IMR-90 (cell line): ENCODE results near the gene ENTREP3. TPM values are rescaled to one million over a fixed set of nuclear protein-coding genes. Genes with fewer than 3 reads are reported as not detected.

Source experiments
- ATAC-seq: fragments of 200-7000 bp; cut with Tn5 transposase; 2 replicates; pipeline ENCODE4 v1.9.1; 2020; ENCODE audit warnings: low read depth, mild to moderate bottlenecking, moderate library complexity
- Bru-seq: library from RNA; stranded (reverse); fragments of 400-500 nt; gene quantifications from one replicate; lab custom pipeline; 2021; lab: Mats Ljungman, UMichigan
- BruChase-seq, 2 experiments: library from RNA; stranded (reverse); fragments of 400-500 nt; gene quantifications; one replicate each; lab custom pipeline; 2021; lab: Mats Ljungman, UMichigan
- BruUV-seq: library from RNA; stranded (reverse); fragments of 400-500 nt; replicated peaks from 2 replicates; lab custom pipeline; 2021; lab: Mats Ljungman, UMichigan
- CTCF ChIA-PET: fragments of 300-600 bp; formaldehyde crosslinking; extraction: SDS; loops from one replicate; lab custom pipeline; 2021; ENCODE audit warnings: antibody characterized with exemption; lab: Yijun Ruan, JAX
- POLR2A ChIA-PET: fragments of 300-600 bp; sonication (Branson Sonifier 250); formaldehyde crosslinking; loops from one replicate; lab custom pipeline; 2022; ENCODE audit warnings: antibody characterized with exemption; ENCODE audit not compliant: unreplicated experiment; lab: Charles Lee
- DNase-seq: peaks from one replicate; pipeline ENCODE4 v3.0.0; 2013
- H2AFZ ChIP-seq: replicated peaks from 2 replicates; pipeline ENCODE3; 2013; ENCODE audit warnings: low read length, mild to moderate bottlenecking; ENCODE audit not compliant: poor library complexity
- H2AK5ac ChIP-seq: 2 replicates; pipeline ENCODE4 v1.6.1; 2013; ENCODE audit warnings: low read depth, low read length, inconsistent platforms
- H2AK9ac ChIP-seq: replicated peaks from 2 replicates; pipeline ENCODE3; 2013; ENCODE audit warnings: mild to moderate bottlenecking, low read depth, low read length, moderate library complexity; ENCODE audit not compliant: poor library complexity
- H2BK120ac ChIP-seq: 2 replicates; pipeline ENCODE4 v1.6.1; 2013; ENCODE audit warnings: low read depth, low read length, inconsistent platforms
- H2BK15ac ChIP-seq: 3 replicates; pipeline ENCODE4 v1.6.1; 2013; ENCODE audit warnings: low read depth, low read length, inconsistent platforms
- H2BK20ac ChIP-seq: 2 replicates; pipeline ENCODE4 v1.6.1; 2013; ENCODE audit warnings: low read depth, mild to moderate bottlenecking, inconsistent platforms, low read length, moderate library complexity
- H2BK5ac ChIP-seq: 2 replicates; pipeline ENCODE4 v1.6.1; 2013; ENCODE audit warnings: mild to moderate bottlenecking, low read depth, low read length, inconsistent platforms; ENCODE audit not compliant: poor library complexity, severe bottlenecking
- H3K14ac ChIP-seq: replicated peaks from 2 replicates; pipeline ENCODE4 v1.6.1; 2013; ENCODE audit warnings: low read depth, low read length, inconsistent platforms
- H3K18ac ChIP-seq: 2 replicates; pipeline ENCODE4 v1.6.1; 2013; ENCODE audit warnings: low read depth, low read length, control low read depth
- H3K23ac ChIP-seq: 2 replicates; pipeline ENCODE4 v1.6.1; 2013; ENCODE audit warnings: low read depth, low read length, inconsistent platforms
- H3K27ac ChIP-seq: 2 replicates; pipeline ENCODE4 v1.5.1; 2013; ENCODE audit warnings: mild to moderate bottlenecking, control low read depth, low read length; ENCODE audit not compliant: insufficient read depth
- H3K27me3 ChIP-seq: 2 replicates; pipeline ENCODE4 v1.6.1; 2013; ENCODE audit warnings: low read length; ENCODE audit not compliant: control insufficient read depth, insufficient read depth
- H3K36me3 ChIP-seq: 2 replicates; pipeline ENCODE4 v1.6.1; 2013; ENCODE audit warnings: low read length, mixed read lengths; ENCODE audit not compliant: control insufficient read depth, insufficient read depth
- H3K4ac ChIP-seq: 2 replicates; pipeline ENCODE4 v1.6.1; 2013; ENCODE audit warnings: low read depth, low read length, inconsistent platforms
- H3K4me1 ChIP-seq: 2 replicates; pipeline ENCODE4 v1.6.1; 2013; ENCODE audit warnings: low read length, mixed read lengths; ENCODE audit not compliant: control insufficient read depth, insufficient read depth
- H3K4me2 ChIP-seq: 2 replicates; pipeline ENCODE4 v1.6.1; 2013; ENCODE audit warnings: low read depth, mild to moderate bottlenecking, control low read depth, low read length, moderate library complexity
- H3K4me3 ChIP-seq: 2 replicates; pipeline ENCODE4 v1.5.1; 2013; ENCODE audit warnings: low read depth, mild to moderate bottlenecking, control low read depth, low read length, moderate library complexity; ENCODE audit not compliant: insufficient read depth
- H3K56ac ChIP-seq: 2 replicates; pipeline ENCODE4 v1.6.1; 2013; ENCODE audit warnings: low read length, inconsistent platforms; ENCODE audit not compliant: insufficient read depth; ENCODE audit errors: extremely low read depth
- H3K79me1 ChIP-seq, 2 experiments: 2 replicates each; pipeline ENCODE4 v1.6.1; 2013; ENCODE audit warnings: low read length in 2 of 2, inconsistent platforms in 1 of 2, low read depth in 1 of 2
- H3K9ac ChIP-seq: 2 replicates; pipeline ENCODE4 v1.6.1; 2013; ENCODE audit warnings: low read depth, low read length, control low read depth
- H3K9me1 ChIP-seq: 2 replicates; pipeline ENCODE4 v1.6.1; 2013; ENCODE audit warnings: low read length, inconsistent platforms; ENCODE audit not compliant: insufficient read depth
- H3K9me3 ChIP-seq: 2 replicates; pipeline ENCODE4 v1.6.1; 2013; ENCODE audit warnings: low read length; ENCODE audit not compliant: control insufficient read depth, insufficient read depth
- H4K20me1 ChIP-seq: 2 replicates; pipeline ENCODE4 v1.6.1; 2013; ENCODE audit warnings: low read length, inconsistent platforms; ENCODE audit not compliant: insufficient read depth
- H4K5ac ChIP-seq: 2 replicates; pipeline ENCODE4 v1.6.1; 2013; ENCODE audit warnings: mild to moderate bottlenecking, low read depth, low read length, control low read depth
- H4K8ac ChIP-seq, 2 experiments: 2 replicates each; pipeline ENCODE4 v1.6.1; 2013; ENCODE audit warnings: low read depth in 2 of 2, low read length in 2 of 2, control low read depth in 1 of 2, inconsistent platforms in 1 of 2
- H4K91ac ChIP-seq: 2 replicates; pipeline ENCODE4 v1.6.1; 2013; ENCODE audit warnings: low read depth, low read length, inconsistent platforms; ENCODE audit not compliant: insufficient read depth
- CTCF ChIP-seq: conservative IDR thresholded peaks from 2 replicates; pipeline ENCODE4 v1.5.1; 2012; ENCODE audit warnings: mild to moderate bottlenecking, low read depth, low read length, improper control_type of control experiment
- ELK1 ChIP-seq: fragments of 150-350 bp; IDR thresholded peaks from 2 replicates; pipeline ENCODE4 v1.6.1; 2016; ENCODE audit warnings: low read depth, mild to moderate bottlenecking, low read length, moderate library complexity, borderline replicate concordance
- MAFK ChIP-seq: IDR thresholded peaks from 2 replicates; pipeline ENCODE4 v1.6.1; 2012; ENCODE audit warnings: low read depth, low read length, improper control_type of control experiment
- MAZ ChIP-seq: IDR thresholded peaks from 2 replicates; pipeline ENCODE4 v1.6.1; 2012; ENCODE audit warnings: low read depth, mild to moderate bottlenecking, low read length, improper control_type of control experiment, moderate library complexity, borderline replicate concordance
- MXI1 ChIP-seq: IDR thresholded peaks from 2 replicates; pipeline ENCODE4 v1.6.1; 2012; ENCODE audit warnings: low read depth, mild to moderate bottlenecking, low read length, moderate library complexity, borderline replicate concordance
- POLR2A ChIP-seq: IDR thresholded peaks from 2 replicates; pipeline ENCODE4 v1.6.1; 2012; ENCODE audit warnings: mild to moderate bottlenecking, low read depth, low read length
- RAD21 ChIP-seq: IDR thresholded peaks from 2 replicates; pipeline ENCODE4 v1.6.1; 2012; ENCODE audit warnings: low read length, improper control_type of control experiment
- RCOR1 ChIP-seq: IDR thresholded peaks from 2 replicates; pipeline ENCODE4 v1.6.1; 2012; ENCODE audit warnings: mild to moderate bottlenecking, low read length, improper control_type of control experiment; ENCODE audit not compliant: insufficient replicate concordance
- RFX5 ChIP-seq: IDR thresholded peaks from 2 replicates; pipeline ENCODE4 v1.8.0; 2012; ENCODE audit warnings: low read depth, mild to moderate bottlenecking, low read length, moderate library complexity
- WGBS, 2 experiments: methylation state at CpG; one replicate each; pipeline versions ENCODE4 v1.1.5 to v1.1.7; 2013; ENCODE audit warnings: missing lambda C conversion rate in 2 of 2; ENCODE audit not compliant: insufficient read length in 1 of 2; ENCODE audit errors: extremely low coverage in 2 of 2; 5-methylcytosine and 5-hydroxymethylcytosine counted together
- dilution Hi-C: fragments of 300-500 bp; cut with HindIII; formaldehyde crosslinking; loops from one replicate; pipeline ENCODE4 v1.14.3; 2018; ENCODE audit warnings: low sequenced_read_pairs; ENCODE audit not compliant: unreplicated experiment
- in situ Hi-C: fragments of 300-500 bp; cut with MboI; formaldehyde crosslinking; loops from 3 replicates; pipeline ENCODE4 v1.14.3; 2019; ENCODE audit warnings: low sequenced_read_pairs, inconsistent platforms, mixed read lengths
- intact Hi-C: fragments of 100-400 bp; cut with micrococcal nuclease; formaldehyde crosslinking; loops from 2 replicates; pipeline ENCODE4 v1.10.0; 2022
- long read RNA-seq: library from polyadenylated mRNA; unstranded; transcript quantifications from one replicate; pipeline ENCODE4 v2.0.0, GENCODE V29; 2021; ENCODE audit not compliant: unreplicated experiment
- polyA plus RNA-seq, 3 experiments: library from polyadenylated mRNA; depleted of rRNA; stranded (reverse); fragments of >200 nt; gene quantifications; 2 replicates each; pipeline ENCODE4 v1.2.3, GENCODE V29; 2012; ENCODE audit warnings: low replicate concordance in 1 of 3
- total RNA-seq: library from RNA; depleted of rRNA; stranded (reverse); fragments of >200 nt; gene quantifications from 2 replicates; pipeline ENCODE4 v1.2.3, GENCODE V29; 2012; rRNA removed

The ENTREP3 gene, protein sequence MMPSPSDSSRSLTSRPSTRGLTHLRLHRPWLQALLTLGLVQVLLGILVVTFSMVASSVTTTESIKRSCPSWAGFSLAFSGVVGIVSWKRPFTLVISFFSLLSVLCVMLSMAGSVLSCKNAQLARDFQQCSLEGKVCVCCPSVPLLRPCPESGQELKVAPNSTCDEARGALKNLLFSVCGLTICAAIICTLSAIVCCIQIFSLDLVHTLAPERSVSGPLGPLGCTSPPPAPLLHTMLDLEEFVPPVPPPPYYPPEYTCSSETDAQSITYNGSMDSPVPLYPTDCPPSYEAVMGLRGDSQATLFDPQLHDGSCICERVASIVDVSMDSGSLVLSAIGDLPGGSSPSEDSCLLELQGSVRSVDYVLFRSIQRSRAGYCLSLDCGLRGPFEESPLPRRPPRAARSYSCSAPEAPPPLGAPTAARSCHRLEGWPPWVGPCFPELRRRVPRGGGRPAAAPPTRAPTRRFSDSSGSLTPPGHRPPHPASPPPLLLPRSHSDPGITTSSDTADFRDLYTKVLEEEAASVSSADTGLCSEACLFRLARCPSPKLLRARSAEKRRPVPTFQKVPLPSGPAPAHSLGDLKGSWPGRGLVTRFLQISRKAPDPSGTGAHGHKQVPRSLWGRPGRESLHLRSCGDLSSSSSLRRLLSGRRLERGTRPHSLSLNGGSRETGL
- 1.4 TPM in 2 replicates for total RNA-seq
- polyA plus RNA-seq (2012; rRNA removed): 23.8 and 27.9 TPM in 2 replicates
- polyA plus RNA-seq (2012; cell fraction: cytosol; rRNA removed): 29.9 and 30.1 TPM in 2 replicates
- 26.6 and 65.5 TPM in 2 replicates for polyA plus RNA-seq (2012; cell fraction: nucleus; rRNA removed; ENCODE audit: low replicate concordance)
- Bru-seq, nascent RNA: percentile 46 among the genes with signal in this experiment
- percentile 69 among the genes with signal in this experiment for BruChase-seq, experiment 1, labeled RNA remaining after a 6-hour chase
- percentile 57 among the genes with signal in this experiment for BruChase-seq, experiment 2, labeled RNA remaining after a 2-hour chase
- long read RNA-seq, partial matches to known transcripts: 29 of 45 reads
- long read RNA-seq, other reads (novel, unspliced or antisense): 15 of 45 reads

- Histone ChIP-seq H3K18ac (peak within 1 kb of the TSS; percentile 66), H3K4ac (peak within 1 kb of the TSS; percentile 99), H3K14ac (peak within 1 kb of the TSS; percentile 94), H3K9me1 (peaks cover 4% of the 10 kb centered on the region), H3K4me3 (peak within 1 kb of the TSS; percentile 71), H3K9me3 (no peaks in the 10 kb centered on the region), H4K8ac (peak within 1 kb of the TSS; percentile 17 to 99; a peak in 3 of 4 replicates), H2BK15ac (no peak within 1 kb of the TSS; the same call in 2 of the 3 replicates), H3K27me3 (no peaks in the 10 kb centered on the region), H3K9ac (peak within 1 kb of the TSS; percentile 73), H4K5ac (peak within 1 kb of the TSS; percentile 94), H2BK20ac (peak within 1 kb of the TSS; percentile 75; the same call in 1 of the 2 replicates), H3K27ac (peak within 1 kb of the TSS; percentile 86), H4K20me1 (no peaks in the 10 kb centered on the region), H3K23ac (peak within 1 kb of the TSS; percentile 99), H3K4me1 (peaks cover 17% of the 10 kb centered on the region), H2BK5ac (peak within 1 kb of the TSS; percentile 88), H2AK9ac (peak within 1 kb of the TSS; percentile 99), H2BK120ac (peak within 1 kb of the TSS; percentile 96), H3K56ac (peak within 1 kb of the TSS; percentile 55; the same call in 1 of the 2 replicates), H3K36me3 (peaks cover 15% of the 10 kb centered on the region), H2AFZ (peak within 1 kb of the TSS; percentile 98), H3K79me1 (peaks cover 16 to 46% of the 10 kb centered on the region in 2 experiments), H2AK5ac (peak within 1 kb of the TSS; percentile 97), H4K91ac (peak within 1 kb of the TSS; percentile 93), H3K4me2 (peak within 1 kb of the TSS; percentile 100)
- intact Hi-C loops: no loop called here
- WGBS, 2 experiments: 2% methylated on average over 15 of the region's 54 CpGs; no CpG with 5 or more reads in 1 of the 2 experiments
- in situ Hi-C loops: no loop called here
- no TSS peak for BruUV-seq
- ATAC-seq (peak; percentile 86), DNase-seq (peak; percentile 78)
- CTCF ChIA-PET: interaction anchor here (0.6 kb wide), 1 partner anchor 725 kb away, joined by 3 read pairs; no protein-coding TSS in a partner anchor
- POLR2A ChIA-PET: interaction anchor here (0.6 kb wide), 1 partner anchor 11 kb away, joined by 6 read pairs; no protein-coding TSS in a partner anchor
- dilution Hi-C loops: no loop called here
- TF ChIP-seq CTCF: no peak
- TF ChIP-seq MAFK: no peak
- TF ChIP-seq RCOR1: no peak
- TF ChIP-seq ELK1: no peak
- no peak for TF ChIP-seq RAD21
- TF ChIP-seq RFX5: no peak
- no peak; the same call in 1 of the 2 replicates for TF ChIP-seq MXI1
- TF ChIP-seq MAZ: peak; percentile 86; the same call in 1 of the 2 replicates
- TF ChIP-seq POLR2A: 0 out of 2 replicates have a peak, but pooled peaks have one; percentile 33
These were observed at the start of gene ENTREP3 for GRCh38 chr1:155255243-155256007. TSS of gene ENTREP3 (minus strand) at chr1:155255483. CDS start at chr1:155254877, 606 bp downstream.
